GM18858 (cell line): ENCODE measurements around the gene TOMM20.
A peak's percentile ranks its signal among the peaks of the same experiment; 100 is the strongest.
"Not testable (repeated sequence)": the region's sequence is repeated elsewhere in the genome, so short reads cannot be mapped to it uniquely, and the experiment has no call there.

Experiments
- ATAC-seq: cut with Tn5 transposase; IDR thresholded peaks from one replicate; pipeline ENCODE4 v1.9.1; 2021; ENCODE audit not compliant: unreplicated experiment

Gene TOMM20

DNA sequence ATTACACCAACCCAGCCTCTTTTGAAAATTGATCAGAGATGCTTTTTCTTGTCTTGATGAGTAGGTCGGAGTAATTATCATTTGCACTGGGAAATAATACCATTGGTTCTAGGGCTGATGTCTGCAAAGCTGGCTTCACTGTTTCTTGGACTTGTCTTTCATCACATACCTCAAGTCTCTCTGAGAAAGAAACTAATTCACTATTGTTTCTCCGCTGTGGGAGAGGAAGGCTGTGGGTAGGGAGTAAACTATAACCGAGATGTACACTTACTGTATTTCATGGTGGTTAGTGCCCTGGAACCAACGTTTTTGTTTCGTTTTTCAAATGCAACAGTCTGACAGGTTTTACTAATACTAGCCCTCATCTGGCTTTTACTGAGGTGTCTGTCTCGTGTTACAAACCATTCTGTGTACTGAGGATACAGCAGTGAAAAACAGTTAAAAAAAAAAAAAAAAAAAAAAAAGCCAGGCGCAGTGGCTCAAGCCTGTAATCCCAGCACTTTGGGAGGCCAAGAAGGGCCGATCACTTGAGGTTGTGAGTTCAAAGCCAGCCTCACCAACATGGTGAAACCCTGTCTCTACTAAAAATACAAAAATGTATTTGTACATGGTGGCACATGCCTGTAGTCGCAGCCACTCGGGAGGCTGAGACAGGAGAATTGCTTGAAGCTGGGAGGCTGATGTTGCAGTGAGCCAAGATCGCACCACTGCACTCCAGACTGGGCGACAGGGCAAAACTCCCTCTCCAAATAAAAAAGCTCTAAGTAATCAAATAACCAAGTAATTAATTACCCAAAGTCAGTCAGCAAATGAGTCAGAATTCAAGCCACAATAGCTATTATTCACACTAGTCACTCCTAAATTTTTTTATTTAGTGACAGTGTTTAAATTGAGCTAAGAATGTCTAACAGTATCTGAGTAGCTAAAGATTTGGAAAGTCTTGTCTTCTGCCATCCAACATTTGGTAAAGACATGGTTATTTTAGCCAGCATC, 23.3 kb downstream of the TOMM20 start:
- peak; percentile 81 for ATAC-seq

DNA sequence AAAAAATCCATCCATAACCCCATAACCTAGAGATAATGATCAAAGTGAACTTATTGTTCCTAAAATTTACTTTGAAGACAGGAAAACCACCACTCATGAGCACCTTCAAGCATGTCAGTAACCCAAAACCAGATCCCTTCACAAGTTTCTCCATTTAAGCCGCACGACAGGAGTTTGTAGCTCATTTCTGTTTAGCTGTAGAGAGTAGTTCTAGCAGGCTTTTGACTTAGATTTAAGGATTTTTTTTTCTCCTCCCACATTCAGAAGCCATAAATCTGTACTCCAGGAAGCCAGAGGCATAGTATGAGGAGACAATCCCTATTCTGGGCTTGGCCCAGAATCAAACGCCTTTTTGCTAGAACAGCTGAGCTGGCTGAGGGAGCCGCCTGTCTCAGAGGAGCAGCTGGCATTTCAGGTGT, 25.6 kb downstream of the TOMM20 start:
- ATAC-seq: no peak

- ATAC-seq: no peak
These were observed 26.4 kb downstream of the TOMM20 start for GRCh38 chr1:235102259-235102582.

DNA sequence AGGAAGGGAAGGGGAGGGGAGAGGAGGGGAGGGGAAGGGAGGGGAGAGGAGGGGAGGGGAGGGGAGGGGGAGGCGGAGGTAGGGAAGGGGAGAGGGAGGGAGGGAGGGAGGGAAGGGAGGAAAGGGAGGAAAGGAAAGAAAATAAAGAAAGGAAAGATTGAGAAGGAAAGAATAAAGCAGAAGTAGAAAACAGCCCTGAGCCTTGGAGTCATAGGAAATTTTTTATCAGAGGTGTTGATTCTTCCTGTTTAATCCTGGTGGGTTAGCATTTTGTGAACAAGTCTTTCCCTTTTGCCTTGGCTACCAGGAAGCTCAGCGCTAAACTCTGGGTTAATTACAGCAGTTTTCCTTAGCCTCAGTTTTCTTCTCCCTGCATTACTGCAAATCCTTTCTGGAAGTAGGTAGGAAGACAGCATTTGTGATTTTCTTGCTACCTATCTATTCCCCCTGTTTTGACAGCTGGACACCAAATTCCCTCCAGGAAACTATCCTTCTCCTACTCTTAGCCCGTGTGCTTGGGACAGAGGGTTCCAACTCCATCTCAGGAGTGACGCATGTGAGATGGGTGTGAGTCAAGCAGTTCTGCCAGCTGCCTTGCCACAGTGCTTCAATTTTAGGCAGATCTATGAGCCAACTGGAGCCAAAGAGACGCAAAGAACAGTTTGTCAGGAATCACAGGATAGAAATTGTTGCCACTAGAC, 26.9 kb downstream of the TOMM20 start:
- ATAC-seq: no peak

GRCh38 chr1:235100194-235100772, 28.4 kb downstream of the TOMM20 start:
- ATAC-seq: no peak

- no peak for ATAC-seq
These were observed 29.6 kb downstream of the TOMM20 start for GRCh38 chr1:235098991-235099390.

GRCh38 chr1:235098547-235098946, 30.1 kb downstream of the TOMM20 start:
- ATAC-seq: no peak

GRCh38 chr1:235097501-235097900, 31.1 kb downstream of the TOMM20 start:
- ATAC-seq: not testable (repeated sequence)

DNA sequence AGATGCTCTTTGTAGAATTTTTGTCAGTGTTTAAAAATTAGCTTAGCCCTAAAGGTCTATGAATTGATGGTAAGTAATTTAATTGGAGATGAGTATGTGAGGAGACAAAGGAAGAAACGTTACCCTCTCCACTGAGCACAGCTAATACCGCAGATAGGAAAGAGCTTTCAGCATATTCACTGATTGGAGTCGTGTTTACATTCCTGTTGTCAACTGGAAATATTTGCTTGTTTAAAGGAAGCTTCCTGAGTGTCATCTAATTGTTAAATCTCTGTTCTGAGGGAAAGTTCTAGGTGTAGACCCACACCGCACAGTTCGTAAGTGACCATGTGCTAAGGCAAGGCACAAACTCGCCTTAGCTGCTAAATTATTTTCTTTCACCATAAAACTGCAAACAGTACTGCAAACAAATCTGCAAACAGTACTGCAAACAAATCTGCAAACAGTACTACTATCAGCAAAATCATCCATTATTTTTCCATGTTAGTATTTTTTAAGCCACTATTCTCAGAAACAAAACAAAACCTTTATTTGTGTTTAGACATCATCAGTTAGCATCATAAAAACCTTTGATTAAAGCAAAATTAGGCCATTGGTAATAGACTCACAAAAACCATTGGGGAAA, 32.6 kb downstream of the TOMM20 start:
- no peak for ATAC-seq

DNA sequence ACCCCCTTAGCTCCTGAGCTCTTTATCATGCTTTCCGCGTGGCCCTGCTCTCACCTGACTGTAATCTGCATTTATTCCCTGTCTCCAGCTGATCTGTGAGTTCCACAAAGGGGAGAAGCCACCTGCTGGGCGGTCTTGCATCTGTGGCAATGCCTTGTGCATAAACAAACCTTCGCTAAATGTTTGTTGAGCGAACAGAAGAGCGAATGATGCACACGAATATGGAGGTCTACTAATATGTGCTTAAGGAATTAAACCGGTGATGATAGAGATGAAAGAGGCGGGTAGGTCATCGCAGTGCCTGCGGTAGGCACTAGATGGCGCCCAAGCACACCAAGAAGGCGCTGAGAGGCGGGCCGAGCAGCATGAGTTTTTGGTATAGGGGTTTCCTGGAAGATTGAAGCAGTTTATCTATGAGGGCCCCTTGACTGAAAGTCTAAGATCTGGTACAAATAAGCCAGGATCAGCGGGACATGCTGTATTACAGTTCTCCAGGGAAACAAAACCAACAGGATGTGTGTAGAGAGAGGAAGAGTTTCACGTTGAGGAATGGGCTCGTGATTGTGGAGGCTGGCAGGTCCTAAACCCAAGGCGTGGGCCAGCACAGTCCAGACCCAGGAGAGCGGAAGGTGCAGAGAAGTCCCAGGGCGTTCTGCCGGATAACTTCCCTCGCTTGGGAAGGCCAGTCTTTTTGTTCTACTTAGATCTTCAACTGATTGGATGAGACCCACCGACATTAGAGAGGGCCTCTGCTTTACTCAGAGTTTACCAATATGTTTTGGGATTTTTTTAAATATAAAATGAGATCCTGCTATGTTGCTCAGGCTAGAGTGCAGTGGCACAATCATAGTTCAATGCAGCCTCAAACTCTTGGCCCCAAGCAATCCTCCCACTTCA, 34.7 kb downstream of the TOMM20 start:
- ATAC-seq: no peak

- no peak for ATAC-seq
These were observed 35.5 kb downstream of the TOMM20 start for GRCh38 chr1:235093013-235093695.

- not testable (repeated sequence) for ATAC-seq
These were observed 36.2 kb downstream of the TOMM20 start for GRCh38 chr1:235092415-235092814.

- not testable (repeated sequence) for ATAC-seq
These were observed 36.6 kb downstream of the TOMM20 start for GRCh38 chr1:235092045-235092406.

DNA sequence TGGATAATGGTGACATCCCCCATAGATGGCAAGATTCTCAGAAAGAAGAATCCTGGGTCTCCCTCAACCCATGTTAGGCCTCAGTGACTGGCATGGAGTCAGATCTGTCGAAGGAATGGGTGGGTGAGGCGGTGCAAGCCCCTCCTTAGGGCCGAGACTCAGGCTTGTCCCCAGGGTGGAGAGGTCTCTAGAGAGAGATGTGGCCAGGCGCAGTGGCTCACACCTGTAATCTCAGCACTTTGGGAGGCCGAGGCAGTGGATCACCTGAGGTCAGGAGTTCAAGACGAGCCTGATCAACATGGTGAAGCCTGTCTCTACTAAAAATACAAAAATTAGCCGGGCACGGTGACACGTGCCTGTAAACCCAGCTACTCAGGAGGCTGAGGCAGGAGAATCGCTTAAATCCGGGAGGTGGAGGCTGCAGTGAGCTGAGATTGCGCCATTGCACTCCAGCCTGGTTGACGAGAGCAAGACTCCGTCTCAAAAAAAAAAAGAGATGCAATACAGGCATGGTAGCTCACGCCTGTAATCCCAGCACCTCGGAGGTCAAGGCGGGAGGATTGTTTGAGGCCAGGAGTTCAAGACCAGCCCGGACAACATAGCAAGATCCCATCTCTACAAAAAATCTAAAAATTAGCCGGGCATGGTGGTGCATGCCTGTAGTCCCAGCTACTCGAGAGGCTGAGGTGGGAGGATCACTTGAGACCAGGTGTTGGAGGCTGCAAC, 37.2 kb downstream of the TOMM20 start:
- not testable (repeated sequence) for ATAC-seq

GRCh38 chr1:235090406-235091069, 38.1 kb downstream of the TOMM20 start:
- ATAC-seq: no peak

DNA sequence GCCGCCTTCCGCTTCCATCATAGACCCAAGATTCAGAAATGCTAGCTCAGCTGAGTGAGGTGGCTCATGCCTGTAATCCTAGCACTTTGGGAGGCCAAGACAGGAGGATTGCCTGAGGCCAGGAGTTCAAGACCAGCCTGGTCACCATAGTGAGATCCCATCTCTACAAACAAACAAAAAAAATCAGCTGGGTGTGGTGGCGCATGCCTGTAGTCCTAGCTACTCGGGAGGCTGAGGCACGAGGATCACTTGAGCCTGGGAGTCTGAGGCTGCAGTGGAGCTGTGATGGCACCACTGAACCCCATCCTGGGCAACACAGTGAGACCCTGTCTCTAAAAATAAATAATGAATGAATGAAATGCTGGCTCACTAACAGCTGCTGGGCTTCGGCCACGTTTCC, 39.7 kb downstream of the TOMM20 start:
- ATAC-seq: no peak

DNA sequence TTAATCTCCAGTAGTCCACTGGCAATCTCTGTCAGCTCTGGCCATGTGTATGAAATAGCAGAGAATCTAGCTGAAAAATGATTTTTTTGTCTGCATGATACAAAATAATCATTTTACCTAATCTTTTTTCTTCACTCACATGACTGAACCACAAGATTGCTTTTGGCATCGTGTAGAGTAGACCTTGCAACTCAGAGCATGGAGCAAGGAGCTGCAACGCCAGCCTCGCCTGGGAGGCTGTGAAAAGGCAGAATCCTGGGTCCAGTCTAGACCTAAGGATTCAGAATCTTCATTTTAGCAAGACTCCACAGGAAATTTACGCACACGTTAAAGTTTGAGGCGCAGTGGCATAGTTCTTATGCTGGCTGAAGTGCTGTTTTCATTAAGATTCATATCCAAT, 40.2 kb downstream of the TOMM20 start:
- no peak for ATAC-seq

DNA sequence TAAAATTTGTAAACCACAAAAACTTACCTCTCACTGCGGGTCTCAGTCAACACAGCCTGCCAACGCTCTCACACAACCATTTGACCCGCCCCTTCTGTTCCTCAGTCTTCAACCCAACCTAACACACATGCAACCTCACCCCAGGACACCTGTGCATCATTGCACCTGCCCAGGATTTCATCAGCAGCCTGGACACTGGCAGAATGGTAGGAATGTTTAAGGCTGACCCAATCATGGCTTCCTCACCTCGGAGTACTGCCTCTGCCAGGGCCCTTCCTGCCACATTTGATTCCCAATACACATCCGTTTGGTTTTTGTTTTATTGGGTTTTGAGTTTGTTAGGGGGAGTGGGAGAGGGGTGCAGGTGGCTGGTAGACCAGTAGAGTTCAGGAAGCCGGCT, 40.7 kb downstream of the TOMM20 start:
- no peak for ATAC-seq
